Keratinocyte (primary cell): Measurements from ENCODE around the gene ATXN7L1. TPM values are rescaled to one million over a fixed set of nuclear protein-coding genes. Genes with fewer than 3 reads are reported as not detected.

ENCODE experiments used
- DNase-seq: peaks from one replicate; pipeline ENCODE4 v3.0.0-alpha.2; 2011; ENCODE audit warnings: low read depth, missing footprints, low spot score
- FAIRE-seq: peaks from 2 replicates; lab custom pipeline; 2011; peaks lifted over from hg19 to GRCh38; lab: Jason Lieb, UNC
- H2AFZ ChIP-seq: 2 replicates; pipeline ENCODE4 v1.6.0; 2012; ENCODE audit warnings: low read length, control low read depth, inconsistent platforms; ENCODE audit not compliant: control insufficient read depth
- H3K27ac ChIP-seq: 2 replicates; pipeline ENCODE4 v1.5.1; 2011; ENCODE audit warnings: low read length; ENCODE audit not compliant: control insufficient read depth, insufficient read depth
- H3K27me3 ChIP-seq: 3 replicates; pipeline ENCODE4 v1.6.0; 2011; ENCODE audit warnings: low read length; ENCODE audit not compliant: control insufficient read depth, insufficient read depth; ENCODE audit errors: extremely low read depth
- H3K36me3 ChIP-seq, 2 experiments: 2 replicates in 1 of 2; 3 replicates in 1 of 2; pipeline ENCODE4 v1.5.1; 2011; ENCODE audit warnings: low read length in 2 of 2, mild to moderate bottlenecking in 1 of 2; ENCODE audit not compliant: control insufficient read depth in 2 of 2, insufficient read depth in 2 of 2; ENCODE audit errors: extremely low read depth in 1 of 2
- H3K4me1 ChIP-seq: 3 replicates; pipeline ENCODE4 v1.5.1; 2011; ENCODE audit warnings: low read length; ENCODE audit not compliant: control insufficient read depth, insufficient read depth; ENCODE audit errors: extremely low read depth
- H3K4me2 ChIP-seq: 3 replicates; pipeline ENCODE4 v1.6.0; 2011; ENCODE audit warnings: low read depth, low read length; ENCODE audit not compliant: control insufficient read depth, insufficient read depth; ENCODE audit errors: extremely low read depth
- H3K4me3 ChIP-seq, 3 experiments: fragments of 200-600 bp in 1 of 3; sonication (generic) in 1 of 3; 2 replicates in 2 of 3; 3 replicates in 1 of 3; pipeline ENCODE4 v1.5.1; 2011 to 2016; ENCODE audit warnings: low read length in 3 of 3, mild to moderate bottlenecking in 3 of 3, control low read depth in 2 of 3, inconsistent platforms in 1 of 3, low read depth in 1 of 3, mixed read lengths in 1 of 3, mixed run types in 1 of 3, moderate library complexity in 1 of 3; ENCODE audit not compliant: control insufficient read depth in 2 of 3, insufficient read depth in 2 of 3; ENCODE audit errors: extremely low read depth in 1 of 3
- H3K79me2 ChIP-seq: 2 replicates; pipeline ENCODE4 v1.6.0; 2012; ENCODE audit warnings: low read length; ENCODE audit not compliant: control insufficient read depth, insufficient read depth
- H3K9ac ChIP-seq: 3 replicates; pipeline ENCODE4 v1.6.0; 2011; ENCODE audit warnings: low read length; ENCODE audit not compliant: control insufficient read depth, insufficient read depth; ENCODE audit errors: extremely low read depth
- H3K9me1 ChIP-seq: 3 replicates; pipeline ENCODE4 v1.6.0; 2011; ENCODE audit warnings: low read length; ENCODE audit not compliant: control insufficient read depth, insufficient read depth; ENCODE audit errors: extremely low read depth
- H3K9me3 ChIP-seq: 2 replicates; pipeline ENCODE4 v1.5.1; 2012; ENCODE audit warnings: low read depth, low read length; ENCODE audit not compliant: control insufficient read depth
- H4K20me1 ChIP-seq: 3 replicates; pipeline ENCODE4 v1.6.0; 2011; ENCODE audit warnings: low read length; ENCODE audit not compliant: control insufficient read depth, insufficient read depth; ENCODE audit errors: extremely low read depth
- CTCF ChIP-seq, 3 experiments: IDR thresholded peaks in 1 of 3; conservative IDR thresholded peaks in 1 of 3; optimal IDR thresholded peaks in 1 of 3; 2 replicates in 2 of 3; 3 replicates in 1 of 3; pipeline versions ENCODE3 to v1.5.1; 2011; ENCODE audit warnings: low read length in 3 of 3, mild to moderate bottlenecking in 3 of 3, moderate library complexity in 2 of 3, control low read depth in 1 of 3, inconsistent platforms in 1 of 3; ENCODE audit not compliant: insufficient read depth in 2 of 3; ENCODE audit errors: extremely low read depth in 1 of 3
- EZH2 ChIP-seq: IDR thresholded peaks from one replicate; pipeline ENCODE4 v1.6.1; 2012; ENCODE audit warnings: inconsistent platforms, mild to moderate bottlenecking, low read length, moderate library complexity
- dilution Hi-C: fragments of 300-500 bp; cut with MboI; formaldehyde crosslinking; loops from one replicate; pipeline ENCODE4 v1.7.0; 2020; ENCODE audit warnings: low sequenced_read_pairs; ENCODE audit not compliant: extremely low pct_ligation_motif_present
- polyA plus RNA-seq, 5 experiments: library from polyadenylated mRNA; depleted of rRNA in 3 of 5; stranded (reverse) in 3 of 5; stranded (forward) in 1 of 5; unstranded in 1 of 5; fragments of >200 nt; gene quantifications; 1 replicate in 1 of 5; 2 replicates in 3 of 5; 3 replicates in 1 of 5; pipeline versions ENCODE4 v1.2.1 to v1.2.3, GENCODE V29; 2011 to 2012; ENCODE audit warnings: missing spikeins in 2 of 5, low read depth in 1 of 5, low replicate concordance in 1 of 5

ATXN7L1 gene
- polyA plus RNA-seq, 1 donor (not counting 4 experiments of a cell fraction or from before 2014, with no cell fraction given) = 4.8 TPM

GRCh38 chr7:105879782-105880181, 3.4 kb upstream of the ATXN7L1 start:
- no peak for FAIRE-seq
- Histone ChIP-seq H4K20me1 (no peaks in the 10 kb centered on the region), H3K4me1 (peaks cover 19% of the 10 kb centered on the region), H3K27ac (no peak overlapping the region), H2AFZ (no peak overlapping the region), H3K4me3 (no peak overlapping the region), H3K27me3 (no peaks in the 10 kb centered on the region), H3K4me2 (no peak overlapping the region), H3K9ac (no peak overlapping the region), H3K79me2 (peaks cover 1% of the 10 kb centered on the region), H3K36me3 (peaks cover 0 to 4% of the 10 kb centered on the region in 2 experiments), H3K9me1 (no peaks in the 10 kb centered on the region), H3K9me3 (no peaks in the 10 kb centered on the region)
- no peak for DNase-seq
- TF ChIP-seq CTCF (optimal IDR thresholded peaks at IDR 0.05 in 1 of 3, IDR thresholded peaks at IDR 0.05 in 1 of 3, conservative IDR thresholded peaks at IDR 0.05 in 1 of 3; ENCODE audit: extremely low read depth in 1 of 3, insufficient read depth in 2 of 3, low read length in 3 of 3) = no peak
- no peak for TF ChIP-seq EZH2
- dilution Hi-C loops = no loop called here

- dilution Hi-C loops = no loop called here
- peak overlapping the region; percentile 79 for H3K4me2 ChIP-seq
- peaks cover 1% of the 10 kb centered on the region for H3K79me2 ChIP-seq
These were observed 2.6 kb upstream of the ATXN7L1 start for GRCh38 chr7:105878746-105879605.

More at GRCh38 chr7:105878746-105879605, 2.6 kb upstream of the ATXN7L1 start:
- H3K9ac ChIP-seq = no peak overlapping the region
- H3K9me3 ChIP-seq = no peaks in the 10 kb centered on the region
- FAIRE-seq (no peak), DNase-seq (no peak)
- no peaks in the 10 kb centered on the region for H4K20me1 ChIP-seq
- peaks cover 0 to 6% of the 10 kb centered on the region in 2 experiments for H3K36me3 ChIP-seq
- H3K27me3 ChIP-seq = no peaks in the 10 kb centered on the region
- H3K27ac ChIP-seq = no peak overlapping the region
- no peaks in the 10 kb centered on the region for H3K9me1 ChIP-seq
- H3K4me1 ChIP-seq = peaks cover 19% of the 10 kb centered on the region
- no peak overlapping the region for H3K4me3 ChIP-seq
- H2AFZ ChIP-seq = no peak overlapping the region
- no peak for TF ChIP-seq CTCF (optimal IDR thresholded peaks at IDR 0.05 in 1 of 3, IDR thresholded peaks at IDR 0.05 in 1 of 3, conservative IDR thresholded peaks at IDR 0.05 in 1 of 3; ENCODE audit: extremely low read depth in 1 of 3, insufficient read depth in 2 of 3, low read length in 3 of 3)
- no peak for TF ChIP-seq EZH2
